CD1c-positive myeloid dendritic cell (primary cell): ENCODE results near the gene M6PR.

Experiments used
- DNase-seq: peaks from one replicate; pipeline ENCODE4 v3.0.0-alpha.2; 2016; ENCODE audit errors: extremely low spot score

The M6PR gene

DNA sequence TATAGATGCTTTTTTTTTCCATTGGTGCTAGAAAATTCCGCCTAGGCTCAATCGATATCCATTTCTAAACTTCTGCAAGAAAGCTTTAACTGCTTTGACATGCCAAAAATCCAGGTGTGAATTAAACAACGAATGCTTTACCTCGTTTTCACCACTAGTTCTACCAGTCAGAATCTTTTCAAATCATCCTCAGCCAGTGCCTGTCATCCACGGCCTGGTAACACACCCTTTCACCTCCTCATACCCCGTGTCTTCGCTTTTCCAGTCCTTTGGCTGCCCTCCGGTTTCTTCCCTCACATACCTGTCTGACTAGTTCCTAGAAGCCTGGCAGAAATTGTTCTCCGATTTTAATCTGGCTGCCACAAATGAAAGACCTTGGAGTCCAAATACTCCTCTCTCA lies 36.5 kb downstream of the M6PR start:
- no peak for DNase-seq

DNA sequence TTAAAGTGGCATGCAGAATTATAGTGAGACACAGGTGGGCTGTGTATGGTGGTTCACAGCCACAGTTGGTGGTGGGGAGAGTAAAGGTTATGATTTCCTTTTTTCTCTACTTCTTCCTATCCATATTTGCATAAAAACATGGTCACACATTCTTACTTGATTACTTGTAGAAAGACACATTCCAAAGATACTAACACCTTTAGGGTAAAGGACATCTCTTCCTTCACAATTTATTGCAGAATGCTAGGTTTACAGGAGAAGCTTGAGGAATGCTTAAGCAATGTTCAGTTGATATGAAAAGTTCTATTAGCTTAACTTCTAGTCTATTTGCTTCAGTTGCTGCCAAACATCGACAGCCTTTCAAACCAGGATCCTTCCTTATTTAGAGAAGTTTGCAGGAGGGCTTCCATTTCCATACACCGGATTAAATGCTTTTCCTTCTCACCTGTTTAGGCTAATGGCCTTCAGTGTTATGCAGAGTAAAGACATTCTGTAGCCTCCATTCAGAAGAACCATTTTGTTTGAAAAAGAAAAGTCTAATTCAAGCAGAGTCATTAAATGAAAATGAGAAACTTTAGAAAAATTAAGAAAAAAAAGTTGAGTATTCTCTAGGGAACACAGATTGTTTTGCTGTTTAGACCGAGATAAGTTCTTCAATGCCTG lies 37.7 kb downstream of the M6PR start:
- DNase-seq: no peak

DNA sequence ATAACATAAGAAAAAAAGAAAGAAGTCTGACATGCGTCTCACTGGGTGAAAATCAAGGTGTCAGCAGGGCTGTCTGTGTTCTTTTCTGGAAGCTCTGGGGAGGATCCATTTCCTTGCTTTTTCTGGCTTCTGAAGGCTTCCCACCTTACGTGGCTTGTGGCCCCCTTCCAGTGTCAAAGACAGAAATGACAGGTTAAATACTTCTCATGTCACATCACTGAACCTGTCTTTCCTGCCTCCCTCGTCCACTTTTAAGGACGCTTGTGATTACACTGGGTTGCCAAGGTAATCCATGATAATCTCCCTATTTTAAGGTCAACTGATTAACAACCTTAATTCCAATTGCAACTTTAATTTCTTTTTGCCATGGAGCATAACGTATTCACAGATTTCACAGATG lies 39.7 kb downstream of the M6PR start:
- DNase-seq: no peak

- no peak for DNase-seq
These were observed 41.9 kb downstream of the M6PR start for GRCh38 chr12:8907513-8907912.

- no peak for DNase-seq
These were observed 42.9 kb downstream of the M6PR start for GRCh38 chr12:8906266-8907180.

DNA sequence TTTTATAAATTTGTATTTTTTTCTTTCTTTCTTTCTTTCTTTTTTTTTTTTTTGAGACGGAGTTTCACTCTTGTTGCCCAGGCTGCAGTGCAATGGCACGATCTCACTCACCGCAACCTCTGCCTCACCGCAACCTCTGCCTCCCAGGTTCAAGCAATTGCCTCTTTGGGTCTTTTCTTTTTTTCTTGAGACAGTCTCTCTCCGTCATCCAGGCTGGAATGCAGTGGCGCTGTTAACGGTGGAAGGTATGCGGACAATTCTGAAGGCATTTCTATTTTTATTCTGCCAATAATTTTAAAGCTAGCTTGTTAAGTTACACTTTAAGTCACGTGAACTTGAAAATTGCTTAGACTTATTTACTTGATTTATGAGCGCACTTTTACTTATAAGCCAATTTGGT lies 43.9 kb downstream of the M6PR start:
- no peak for DNase-seq

- DNase-seq: peak; percentile 35
These were observed 44.8 kb downstream of the M6PR start for GRCh38 chr12:8904665-8905064.

- peak; percentile 25 for DNase-seq
These were observed 45.8 kb downstream of the M6PR start for GRCh38 chr12:8903646-8904045.

DNA sequence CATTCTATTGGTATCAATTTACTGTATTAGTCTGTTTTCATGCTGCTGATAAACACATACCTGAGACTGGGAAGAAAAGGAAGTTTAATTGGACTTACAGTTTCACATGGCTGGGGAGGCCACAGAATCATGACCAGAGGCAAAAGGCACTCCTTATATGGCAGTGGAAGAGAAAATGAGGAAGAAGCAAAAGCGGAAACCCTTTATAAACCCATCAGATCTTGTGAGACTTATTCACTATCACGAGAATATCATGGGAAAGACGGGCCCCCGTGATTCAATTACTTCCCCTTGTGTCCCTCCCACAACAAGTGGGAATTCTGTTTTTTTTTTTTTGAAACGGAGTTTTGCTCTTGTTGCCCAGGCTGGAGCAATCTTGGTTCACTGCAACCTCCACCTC lies 46.7 kb downstream of the M6PR start:
- peak; percentile 95 for DNase-seq

GRCh38 chr12:8899830-8900229 lies 49.6 kb downstream of the M6PR start:
- peak; percentile 60 for DNase-seq

DNA sequence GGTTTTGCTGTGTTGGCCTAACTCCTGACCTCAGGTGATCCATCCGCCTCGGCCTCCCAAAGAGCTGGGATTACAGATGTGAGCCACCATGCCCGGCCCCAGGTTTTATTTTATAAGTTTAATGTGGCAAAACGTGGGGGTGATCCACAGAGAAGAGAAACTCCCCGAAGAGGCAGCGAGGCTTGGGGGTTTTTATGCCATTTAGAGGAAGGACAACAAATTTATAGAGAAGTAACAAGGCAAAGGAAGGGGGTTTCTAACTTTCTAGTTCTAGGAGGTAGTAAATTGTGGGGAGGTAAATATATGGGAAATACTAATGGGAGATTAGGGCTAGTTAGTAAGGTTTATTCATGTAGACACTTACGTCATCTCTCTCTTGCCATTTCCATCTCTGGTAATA lies 52.4 kb downstream of the M6PR start:
- no peak for DNase-seq

DNA sequence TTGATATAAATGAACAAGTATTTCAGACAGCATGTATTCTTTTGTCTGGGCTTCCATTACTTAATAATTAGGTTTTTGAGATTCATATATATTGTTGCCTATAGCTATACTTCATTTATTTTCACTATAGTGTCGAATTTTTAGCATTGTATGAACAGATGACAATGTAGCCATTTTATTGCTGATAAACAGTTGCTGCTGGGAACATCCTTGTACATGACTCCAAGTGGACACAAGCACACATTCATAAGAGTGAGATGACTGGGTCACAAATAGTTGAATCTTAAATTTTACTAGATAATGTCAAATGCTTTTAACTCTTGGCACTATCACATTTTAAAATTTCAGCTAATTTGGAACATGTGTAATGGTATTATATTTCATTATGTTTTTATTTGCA lies 54.5 kb downstream of the M6PR start:
- no peak for DNase-seq

DNA sequence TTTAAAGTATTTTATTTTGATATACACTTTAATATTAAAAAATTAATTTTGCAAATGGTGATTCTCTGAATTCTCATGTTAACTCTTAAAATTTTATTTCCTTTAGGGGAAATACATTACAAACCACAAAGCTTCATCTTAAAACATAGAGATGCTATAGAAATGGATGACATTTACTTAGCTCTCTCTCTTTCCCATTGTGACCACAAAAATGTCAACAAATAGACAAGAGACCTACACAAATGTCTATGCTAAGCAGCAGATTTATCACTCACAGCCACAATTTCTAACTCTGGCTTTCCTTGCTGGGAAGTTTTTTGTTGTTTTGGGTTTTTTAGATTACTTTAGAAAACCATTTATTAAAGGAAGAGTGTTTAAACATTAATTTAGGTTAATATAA lies 55.1 kb downstream of the M6PR start:
- no peak for DNase-seq

DNA sequence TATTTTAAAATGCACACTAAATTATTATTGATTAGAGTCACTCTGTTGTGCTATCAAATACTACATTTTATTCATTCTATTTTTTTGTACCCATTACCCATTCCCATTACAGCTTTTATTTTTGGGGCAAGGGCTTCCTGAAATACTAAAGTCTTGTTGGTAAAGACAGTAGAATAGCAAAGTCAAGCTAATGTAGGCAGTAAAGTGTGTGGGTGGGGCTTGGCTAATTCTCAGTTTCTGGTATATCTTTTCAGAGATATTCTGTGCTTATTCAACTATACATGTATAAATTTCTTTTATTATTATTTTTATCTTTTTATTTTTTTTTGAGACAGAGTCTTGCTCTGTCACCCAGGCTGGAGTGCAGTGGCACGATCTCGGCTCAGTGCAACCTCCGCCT lies 57.5 kb downstream of the M6PR start:
- peak; percentile 24 for DNase-seq
